GM19452 (cell line): ENCODE measurements around the gene PCP4L1.
"Not testable (repeated sequence)": the region's sequence is repeated elsewhere in the genome, so short reads cannot be mapped to it uniquely, and the experiment has no call there.

ENCODE experiments used
- ATAC-seq: cut with Tn5 transposase; IDR thresholded peaks from one replicate; pipeline ENCODE4 v1.9.1; 2021; ENCODE audit not compliant: unreplicated experiment

The PCP4L1 gene

DNA sequence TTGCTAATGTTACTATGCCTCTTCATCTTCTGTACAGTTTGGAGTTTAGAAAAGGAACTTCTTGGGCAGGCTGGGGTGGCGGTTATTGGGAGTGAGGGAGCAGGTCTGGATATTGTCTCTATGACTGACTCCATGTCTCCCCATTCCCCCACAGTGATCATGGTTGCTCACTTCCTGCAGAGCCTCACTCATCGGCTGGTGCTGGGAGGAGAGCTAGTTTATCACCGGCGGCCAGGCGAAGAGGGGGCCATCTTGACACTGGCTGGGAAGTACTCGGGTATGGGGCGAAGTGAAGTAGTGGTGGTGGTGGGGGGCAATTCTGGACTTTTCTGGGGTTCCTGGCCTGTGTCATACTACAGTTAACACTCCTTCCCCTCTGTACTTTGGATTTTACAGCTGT is 30.5 kb upstream of the PCP4L1 start:
- ATAC-seq = no peak

- no peak for ATAC-seq
These were observed 28.6 kb upstream of the PCP4L1 start for GRCh38 chr1:161229896-161230295.

- no peak for ATAC-seq
These were observed 27.8 kb upstream of the PCP4L1 start for GRCh38 chr1:161230762-161231161.

GRCh38 chr1:161233102-161233501 is 25.4 kb upstream of the PCP4L1 start:
- no peak for ATAC-seq

DNA sequence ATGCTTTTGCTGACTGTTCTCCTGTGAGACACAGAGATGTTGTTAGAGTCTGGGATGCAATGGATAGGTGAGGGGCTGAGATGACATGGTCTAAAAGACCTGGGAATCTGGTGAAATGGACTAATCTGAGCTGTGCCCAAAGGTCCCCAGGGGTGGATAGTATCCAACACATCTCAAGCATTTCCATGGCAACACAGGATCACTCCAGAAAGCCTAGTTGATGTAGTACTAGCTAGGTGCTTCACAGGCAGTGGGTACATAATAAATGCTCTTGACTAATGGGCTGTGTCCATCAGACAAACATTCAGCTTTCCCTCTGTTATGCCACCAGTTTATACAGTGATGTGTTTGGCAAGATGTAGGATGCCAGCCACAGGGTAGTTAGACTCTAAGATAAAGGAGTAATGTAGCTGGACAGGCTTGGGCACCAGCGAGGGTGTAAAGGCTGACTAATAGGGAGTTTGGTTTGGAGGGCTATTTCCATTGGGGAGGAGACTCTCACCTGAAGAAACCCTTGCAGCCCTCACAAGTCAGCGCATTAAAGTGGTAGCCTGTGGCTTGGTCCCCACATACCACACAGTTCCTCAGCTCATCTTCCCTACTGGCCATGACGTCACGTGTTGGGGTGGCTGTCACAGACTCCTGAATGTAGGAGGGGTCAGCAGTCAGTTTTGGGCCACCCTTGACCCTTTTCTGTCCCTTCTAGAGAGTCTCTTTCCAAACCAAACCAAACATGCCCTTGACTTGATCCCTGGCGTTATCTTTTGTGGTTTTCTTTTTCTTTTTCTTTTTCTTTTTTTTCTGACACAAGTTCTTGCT is 22.4 kb upstream of the PCP4L1 start:
- ATAC-seq = no peak

DNA sequence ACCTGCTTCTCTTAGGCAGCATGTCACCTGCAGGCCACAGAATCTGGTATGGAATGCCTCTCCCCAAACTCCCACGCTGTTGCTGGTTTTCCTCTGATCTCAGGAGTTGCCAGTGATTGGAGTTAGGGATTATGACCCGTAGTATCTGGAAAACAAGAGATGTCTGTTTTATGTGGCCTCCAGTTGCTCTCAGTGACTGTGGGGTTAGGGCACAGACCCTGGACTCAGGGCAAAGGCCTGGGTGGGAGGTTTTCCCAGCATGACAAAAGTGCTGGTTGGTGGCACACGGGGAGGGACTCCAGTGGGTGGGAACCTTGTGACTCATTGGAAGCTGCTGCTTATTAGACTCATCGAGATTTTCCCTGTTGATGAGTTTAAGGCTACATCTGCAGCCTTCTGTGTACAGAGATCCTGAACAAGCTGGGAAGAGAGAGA is 20.5 kb upstream of the PCP4L1 start, which contains the start of gene NR1I3:
TSS of gene NR1I3 (minus strand) at position 165 of the 435 bp plus-strand sequence. CDS start 1,638 bp downstream, outside the sequence.
- ATAC-seq = no peak

GRCh38 chr1:161241682-161242081 is 16.9 kb upstream of the PCP4L1 start:
- no peak for ATAC-seq

DNA sequence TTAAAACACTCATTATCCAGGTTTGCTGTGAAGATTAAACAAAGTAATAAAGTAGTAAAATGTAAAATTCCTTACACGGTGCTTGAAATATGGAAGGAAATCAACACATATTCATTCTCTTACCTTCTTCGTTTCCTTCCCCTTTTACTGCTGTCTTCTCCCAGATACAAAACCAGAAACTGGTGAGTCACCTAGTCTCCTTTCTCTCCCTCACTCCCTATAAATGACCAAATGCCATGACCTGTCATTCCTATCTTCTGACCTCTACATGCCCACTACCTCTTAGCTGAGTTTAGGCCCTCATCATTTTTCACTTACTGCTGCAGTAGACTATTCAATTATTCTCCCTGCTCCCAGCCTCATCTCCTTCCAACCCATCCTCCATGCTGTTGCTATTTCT is 16.2 kb upstream of the PCP4L1 start:
- ATAC-seq = no peak

GRCh38 chr1:161244888-161245287 is 13.7 kb upstream of the PCP4L1 start:
- ATAC-seq = no peak

GRCh38 chr1:161250100-161250499 is 8.4 kb upstream of the PCP4L1 start:
- not testable (repeated sequence) for ATAC-seq

DNA sequence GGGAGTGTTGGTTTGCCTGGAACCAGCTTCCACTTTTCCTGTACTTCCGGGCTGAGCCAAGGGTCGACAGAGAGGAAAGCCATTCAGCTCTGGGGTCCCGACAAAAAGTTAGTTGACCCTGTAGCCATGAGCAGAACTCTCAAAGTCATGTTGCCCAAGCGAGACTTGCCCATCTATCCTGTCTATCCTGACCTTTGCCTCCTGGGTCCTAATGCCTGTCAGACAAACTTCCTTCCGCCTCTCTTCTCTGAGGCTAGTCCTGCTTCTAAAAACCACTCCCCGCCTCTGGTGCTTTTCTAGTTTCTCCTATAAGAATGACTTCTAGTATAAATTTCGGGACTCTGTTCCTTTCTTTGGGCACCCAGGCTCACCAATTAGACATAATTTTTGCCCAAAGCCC is 7.7 kb upstream of the PCP4L1 start:
- no peak for ATAC-seq

DNA sequence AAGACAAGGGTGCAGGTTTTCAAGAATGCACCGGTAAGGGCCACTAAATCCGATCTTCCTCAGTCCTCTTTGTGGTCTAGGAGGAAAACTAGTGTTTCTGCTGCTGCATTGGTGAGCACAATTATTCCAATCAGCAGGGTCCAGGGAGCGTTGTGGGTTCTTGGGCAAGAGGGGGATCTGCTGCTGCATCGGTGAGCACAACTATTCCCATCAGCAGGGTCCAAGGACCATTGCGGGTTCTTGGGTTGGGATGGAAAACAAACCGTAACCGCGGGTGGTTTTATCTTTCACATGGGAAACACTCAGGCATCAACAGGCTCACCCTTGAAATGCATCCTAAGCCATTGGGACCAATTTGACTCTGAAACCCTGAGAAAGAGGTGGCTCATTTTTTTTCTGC is 7.0 kb upstream of the PCP4L1 start:
- no peak for ATAC-seq

DNA sequence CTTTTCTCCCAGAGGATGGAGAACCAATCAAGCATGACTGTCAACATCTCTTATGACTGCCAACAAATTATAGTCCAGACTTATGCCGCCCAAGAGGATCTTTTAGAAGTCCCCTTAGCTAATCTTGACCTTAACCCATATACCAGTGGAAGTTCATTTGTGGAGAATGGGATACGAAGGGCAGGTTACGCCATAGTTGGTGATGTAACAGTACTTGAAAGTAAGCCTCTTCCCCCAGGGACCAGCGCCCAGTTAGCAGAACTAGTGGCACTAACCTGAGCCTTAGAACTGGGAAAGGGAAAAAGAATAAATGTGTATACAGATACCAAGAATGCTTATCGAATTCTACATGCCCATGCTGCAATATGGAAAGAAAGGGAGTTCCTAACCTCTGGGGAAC is 3.2 kb upstream of the PCP4L1 start:
- ATAC-seq = not testable (repeated sequence)

DNA sequence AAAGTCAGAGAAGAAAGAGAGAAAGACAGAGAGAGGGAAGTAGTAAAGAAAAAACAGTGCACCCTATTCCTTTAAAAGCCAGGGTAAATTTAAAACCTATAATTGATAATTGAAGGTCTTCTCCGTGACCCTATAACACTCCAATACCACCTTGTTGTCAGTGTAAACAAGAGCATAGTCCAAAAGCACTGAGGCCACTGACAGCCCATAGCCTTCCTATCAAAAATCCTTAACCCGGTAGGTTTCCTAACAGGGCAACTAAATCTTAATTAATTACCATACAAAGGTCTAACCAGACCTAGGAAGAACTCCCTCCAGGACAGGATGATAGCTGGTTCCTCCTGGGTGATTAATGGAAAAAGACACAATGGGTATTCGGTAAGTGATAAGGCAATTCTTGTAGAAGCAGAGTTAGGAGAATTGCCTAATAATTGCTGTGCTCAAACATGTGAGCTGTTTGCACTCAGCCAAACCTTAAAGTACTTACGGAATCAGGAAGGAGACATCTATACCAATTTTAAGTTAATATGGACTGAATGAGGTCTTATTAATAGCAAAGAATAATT is 2.5 kb upstream of the PCP4L1 start:
- not testable (repeated sequence) for ATAC-seq

- ATAC-seq = not testable (repeated sequence)
These were observed 1.4 kb upstream of the PCP4L1 start for GRCh38 chr1:161257109-161257508.

DNA sequence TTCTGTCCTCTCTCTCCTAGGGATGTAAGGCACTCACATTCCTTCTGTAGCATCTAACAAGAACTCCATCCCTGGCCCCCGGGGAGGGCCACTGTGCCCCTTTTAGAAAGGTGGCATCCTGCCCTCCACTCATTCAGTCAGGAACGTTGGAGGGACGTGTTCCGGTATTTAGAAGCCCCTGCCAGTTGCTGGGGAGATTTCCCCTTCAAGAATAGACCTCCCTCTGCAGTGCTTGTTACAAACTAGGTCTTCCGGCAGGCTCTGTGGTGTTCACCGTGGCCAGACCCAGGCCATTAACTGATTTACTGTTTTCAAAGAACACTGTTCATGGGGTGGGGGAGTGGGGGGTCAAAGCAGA is 779 bp downstream of the PCP4L1 start:
- no peak for ATAC-seq

DNA sequence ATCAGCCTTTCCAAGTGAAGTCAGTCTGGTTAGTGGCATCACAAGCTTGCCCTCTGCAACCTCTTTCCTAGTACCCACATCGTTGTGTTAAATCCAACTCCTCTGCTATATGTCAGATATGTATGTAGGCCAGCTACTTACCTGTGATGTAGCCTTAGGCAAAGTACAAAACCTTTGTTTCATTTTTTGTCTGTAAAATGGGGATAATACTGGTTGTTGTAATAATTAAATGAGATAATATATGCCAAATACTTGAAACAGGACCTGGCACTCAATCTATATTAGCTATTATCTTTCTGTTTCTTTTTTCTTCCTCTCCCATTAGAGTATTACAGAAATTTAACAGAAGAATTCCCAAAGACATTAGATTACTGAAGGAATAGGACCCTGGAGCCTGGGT is 1.2 kb downstream of the PCP4L1 start:
- no peak for ATAC-seq

DNA sequence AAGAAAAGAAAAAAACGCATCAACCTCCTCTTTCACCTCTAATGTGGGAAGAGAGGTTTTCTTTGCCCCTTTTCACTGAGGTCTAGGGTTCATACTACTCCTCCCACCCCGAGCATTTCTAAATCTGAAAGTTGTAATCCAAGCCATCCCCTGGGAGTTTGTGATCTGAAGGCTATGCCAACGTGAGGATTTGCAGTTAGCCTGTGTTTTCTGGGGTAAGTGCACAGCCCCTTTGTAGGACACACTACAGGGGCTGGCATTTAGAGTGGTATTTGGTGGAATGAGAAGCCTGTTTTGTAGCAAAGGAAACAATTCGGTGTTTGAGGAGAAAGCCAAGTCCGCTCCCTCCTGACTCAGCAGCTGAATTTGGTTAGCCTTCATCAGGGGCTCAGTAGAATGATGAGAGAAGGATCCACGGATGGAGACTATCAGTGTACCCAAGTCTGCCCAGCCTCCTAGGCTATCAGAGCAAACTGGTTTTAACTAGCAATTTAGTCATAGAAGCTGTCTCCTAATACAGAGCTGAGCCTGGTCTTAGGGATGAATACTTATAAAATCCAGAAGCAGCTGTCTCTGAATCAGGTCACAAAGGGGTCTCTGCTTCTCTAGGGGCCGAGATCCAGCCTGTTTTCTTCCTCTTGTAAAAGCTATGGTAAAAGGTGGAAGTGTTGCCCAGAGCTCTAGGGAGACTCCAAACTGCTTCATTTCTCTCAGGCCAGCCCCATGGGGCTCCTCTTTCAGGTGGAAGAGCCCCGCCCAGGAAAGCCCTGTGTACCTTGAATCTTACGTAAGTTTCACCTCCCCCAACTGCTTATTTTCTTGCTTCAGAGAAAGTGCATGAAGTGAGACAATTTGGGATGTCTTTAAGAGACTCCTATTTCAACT is 2.1 kb downstream of the PCP4L1 start:
- no peak for ATAC-seq

DNA sequence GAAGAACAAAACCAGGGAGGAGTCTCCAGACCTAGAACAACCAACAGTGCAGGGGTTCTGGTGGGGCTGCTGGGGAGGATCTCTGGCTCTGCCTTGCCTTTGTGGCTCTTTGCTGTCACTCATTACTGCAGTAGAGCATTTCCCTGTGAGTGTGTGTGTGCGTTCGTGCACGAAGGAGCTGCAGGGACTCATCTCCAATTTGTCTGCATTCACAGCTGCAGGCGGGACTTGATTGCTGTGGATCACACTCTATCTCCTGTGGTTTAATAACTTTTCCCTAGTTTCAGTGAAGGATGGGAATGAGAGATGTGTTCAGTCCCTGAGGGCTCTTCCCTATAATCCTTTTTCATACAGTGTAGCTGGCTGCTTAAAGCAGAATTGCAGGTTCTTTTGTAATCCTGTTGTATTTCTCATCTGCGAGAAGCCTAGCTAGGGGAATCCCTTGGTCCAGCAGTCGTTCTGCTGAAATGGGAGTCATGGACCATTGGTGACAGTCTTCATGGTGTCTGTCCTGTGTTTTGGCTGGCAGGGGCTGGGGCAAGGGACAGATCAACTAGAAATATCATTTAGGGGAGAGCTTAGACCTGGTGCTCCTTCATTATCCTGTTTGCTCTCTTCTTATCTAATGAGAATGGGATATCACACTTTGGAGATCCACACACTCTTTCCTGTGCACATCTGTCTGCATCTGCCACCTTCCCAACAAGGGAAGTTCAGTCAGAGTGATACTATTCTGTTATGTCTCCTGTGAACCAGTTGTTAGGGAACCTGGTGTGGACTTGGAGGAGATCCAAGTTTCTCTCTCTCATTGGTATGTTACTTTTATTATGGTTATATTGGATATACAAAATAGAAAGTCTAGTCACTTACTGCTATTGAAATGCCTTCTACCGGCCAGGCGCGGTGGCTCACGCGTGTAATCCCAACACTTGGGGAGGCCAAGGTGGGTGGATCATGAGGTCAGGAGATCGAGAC is 3.0 kb downstream of the PCP4L1 start:
- ATAC-seq = no peak

GRCh38 chr1:161265305-161265704 is 6.8 kb downstream of the PCP4L1 start:
- no peak for ATAC-seq
